Fibroblast of skin of left biceps (primary cell): Measurements from ENCODE around the gene ADCYAP1R1.
A peak's percentile ranks its signal among the peaks of the same experiment; 100 is the strongest.

ENCODE experiments used
- DNase-seq, 2 experiments: peaks; one replicate each; pipeline ENCODE4 v3.0.0-alpha.2; 2013; ENCODE audit warnings: low read depth in 2 of 2

ADCYAP1R1 gene

DNA sequence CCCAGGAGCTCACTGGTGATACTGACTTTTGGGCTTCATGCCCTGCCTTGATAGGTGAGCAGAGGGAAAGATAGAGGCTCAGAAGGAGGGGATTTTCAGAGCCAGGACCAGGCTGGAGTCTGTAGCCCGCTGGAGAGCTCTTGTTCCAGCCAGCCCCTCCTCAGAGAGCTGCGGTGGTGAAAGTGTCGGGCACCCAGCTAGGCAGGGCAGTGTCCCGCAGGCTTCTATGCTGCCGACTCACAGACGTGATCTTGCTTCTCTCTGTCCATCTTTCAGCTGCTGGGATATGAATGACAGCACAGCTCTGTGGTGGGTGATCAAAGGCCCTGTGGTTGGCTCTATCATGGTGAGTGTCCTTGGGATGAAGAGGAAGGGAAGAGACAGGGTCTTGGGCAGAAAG, 35.2 kb downstream of the ADCYAP1R1 start:
- no peak for DNase-seq

- DNase-seq = no peak
Measured at GRCh38 chr7:31091924-31092434, 39.9 kb downstream of the ADCYAP1R1 start.

DNA sequence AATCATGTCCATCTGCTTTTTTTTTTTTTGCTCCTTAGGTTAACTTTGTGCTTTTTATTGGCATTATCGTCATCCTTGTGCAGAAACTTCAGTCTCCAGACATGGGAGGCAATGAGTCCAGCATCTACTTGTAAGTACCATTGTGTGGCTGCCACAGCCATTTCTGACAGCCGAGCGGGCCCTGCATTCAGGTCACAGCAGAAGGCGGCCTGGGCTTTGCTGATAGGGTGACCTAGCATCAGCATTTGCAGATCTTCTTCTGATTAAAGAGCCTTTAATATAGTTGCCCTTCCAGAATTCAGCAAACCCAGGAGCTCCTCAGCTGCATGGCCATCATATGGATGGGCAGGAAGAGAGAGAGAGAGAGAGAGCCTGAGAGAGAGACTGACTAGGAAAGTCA, 40.5 kb downstream of the ADCYAP1R1 start:
- no peak for DNase-seq

- DNase-seq = no peak
Measured at GRCh38 chr7:31093282-31093681, 41.2 kb downstream of the ADCYAP1R1 start.

DNA sequence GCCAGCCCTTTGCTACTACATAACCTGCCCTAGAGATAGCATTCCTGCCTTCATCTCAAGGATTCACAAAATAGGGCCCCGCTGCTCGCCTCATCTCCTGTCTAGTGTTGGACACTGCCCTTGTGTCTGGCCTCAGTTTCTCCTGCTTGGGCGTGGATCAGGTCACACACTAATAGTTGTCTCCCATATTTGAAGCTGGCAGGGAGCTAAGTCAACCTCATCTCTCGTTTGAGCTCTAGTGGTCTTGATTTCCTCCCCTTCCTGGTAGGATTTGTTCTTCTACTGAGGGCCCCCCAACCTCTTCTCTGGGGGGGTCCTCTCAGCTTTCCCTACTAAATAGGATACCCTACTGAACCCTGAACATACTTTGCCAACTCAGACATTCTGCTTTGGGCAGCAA, 42.2 kb downstream of the ADCYAP1R1 start:
- DNase-seq = no peak

GRCh38 chr7:31095286-31096197, 43.4 kb downstream of the ADCYAP1R1 start:
- no peak for DNase-seq

- DNase-seq = no peak
Measured at GRCh38 chr7:31096198-31096876, 44.2 kb downstream of the ADCYAP1R1 start.

GRCh38 chr7:31096877-31097258, 44.8 kb downstream of the ADCYAP1R1 start:
- DNase-seq = no peak

GRCh38 chr7:31098642-31099360, 46.7 kb downstream of the ADCYAP1R1 start:
- DNase-seq = no peak

DNA sequence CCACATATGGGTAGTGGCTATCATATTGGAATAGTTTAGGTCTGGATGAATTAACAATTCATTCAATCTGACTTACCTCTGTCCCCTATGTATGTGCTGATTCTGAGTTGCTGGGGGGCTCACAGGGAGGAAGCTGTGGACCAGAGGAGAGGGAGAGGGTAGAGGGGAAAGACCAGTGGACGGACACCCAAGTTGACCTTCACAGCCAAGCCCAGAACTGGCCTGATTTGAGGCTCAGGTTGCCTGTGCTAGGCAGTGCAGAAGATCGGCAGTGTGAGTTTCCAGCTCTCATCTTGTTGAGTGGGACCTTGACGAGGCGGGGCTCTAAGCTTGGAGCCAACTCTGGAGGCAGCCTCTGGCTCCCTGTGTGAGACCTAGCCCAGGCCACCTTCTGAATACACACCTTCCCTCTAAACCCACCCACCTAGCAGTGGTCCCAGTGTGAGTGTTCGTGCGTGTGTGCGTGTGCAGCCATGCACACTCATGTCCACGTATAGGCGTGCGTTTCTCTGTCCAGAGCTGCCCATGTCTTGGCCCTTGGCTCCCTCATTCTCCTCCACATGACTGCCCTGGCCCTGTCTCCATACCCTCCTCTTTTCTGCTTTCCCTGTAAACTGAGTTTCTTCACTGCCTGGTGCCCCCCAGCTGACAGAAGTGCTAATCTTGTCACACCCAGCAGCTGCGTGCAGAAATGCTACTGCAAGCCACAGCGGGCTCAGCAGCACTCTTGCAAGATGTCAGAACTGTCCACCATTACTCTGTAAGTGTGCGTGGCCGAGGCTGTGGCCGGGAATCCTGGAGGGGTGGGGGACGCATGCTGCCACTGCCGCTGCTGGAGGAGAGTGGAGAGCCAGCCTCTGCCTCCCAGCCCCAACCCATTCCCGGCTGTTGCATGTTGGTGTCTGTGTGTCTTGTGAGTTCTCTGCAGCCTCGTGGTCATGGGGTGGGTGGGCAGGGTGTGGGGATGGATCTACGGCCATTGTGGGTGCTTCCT, 47.6 kb downstream of the ADCYAP1R1 start:
- no peak for DNase-seq

- peak in 1 of 2 experiments; percentile 10 for DNase-seq
Measured at GRCh38 chr7:31100445-31100844, 48.3 kb downstream of the ADCYAP1R1 start.

GRCh38 chr7:31100871-31101270, 48.8 kb downstream of the ADCYAP1R1 start:
- DNase-seq = no peak

- DNase-seq = no peak
Measured at GRCh38 chr7:31101544-31101943, 49.4 kb downstream of the ADCYAP1R1 start.

GRCh38 chr7:31102151-31102972, 50.3 kb downstream of the ADCYAP1R1 start:
- no peak for DNase-seq

DNA sequence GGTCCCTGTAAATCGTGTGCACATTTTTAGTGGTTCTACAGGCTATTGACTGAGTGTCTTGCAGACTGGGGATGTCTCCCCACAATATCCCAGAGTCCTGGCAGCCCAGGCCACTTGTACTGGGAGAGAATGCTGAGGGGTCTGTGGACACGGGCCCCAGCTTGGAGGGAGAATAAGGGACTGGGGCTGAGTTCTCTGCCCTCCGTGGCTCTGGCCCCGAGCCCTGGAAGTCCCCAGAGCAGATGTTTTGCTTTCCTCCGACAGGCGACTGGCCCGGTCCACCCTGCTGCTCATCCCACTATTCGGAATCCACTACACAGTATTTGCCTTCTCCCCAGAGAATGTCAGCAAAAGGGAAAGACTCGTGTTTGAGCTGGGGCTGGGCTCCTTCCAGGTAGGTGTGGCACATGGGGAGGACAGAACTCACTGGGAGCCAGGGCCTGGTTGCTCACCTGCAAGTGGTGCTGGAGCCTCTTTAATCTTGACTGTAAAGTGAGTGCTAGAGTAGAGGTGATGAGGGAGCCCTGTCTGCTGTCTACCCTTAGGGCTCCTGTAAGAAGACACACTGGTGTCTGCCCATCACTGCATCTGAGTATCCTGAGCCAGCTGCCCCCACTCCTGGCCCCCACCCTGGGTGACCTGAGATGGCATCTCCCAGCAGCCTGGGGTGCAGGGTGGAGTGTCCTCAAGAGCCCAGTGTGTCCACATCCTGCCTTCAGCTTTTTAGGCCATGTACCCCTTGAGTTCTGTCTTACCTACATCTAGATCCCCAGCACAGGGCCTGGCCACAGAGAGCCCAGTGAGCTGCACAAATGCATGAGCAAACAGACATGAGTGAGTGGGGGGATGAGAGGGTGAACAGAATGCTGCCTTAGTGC, 51.1 kb downstream of the ADCYAP1R1 start:
- no peak for DNase-seq

DNA sequence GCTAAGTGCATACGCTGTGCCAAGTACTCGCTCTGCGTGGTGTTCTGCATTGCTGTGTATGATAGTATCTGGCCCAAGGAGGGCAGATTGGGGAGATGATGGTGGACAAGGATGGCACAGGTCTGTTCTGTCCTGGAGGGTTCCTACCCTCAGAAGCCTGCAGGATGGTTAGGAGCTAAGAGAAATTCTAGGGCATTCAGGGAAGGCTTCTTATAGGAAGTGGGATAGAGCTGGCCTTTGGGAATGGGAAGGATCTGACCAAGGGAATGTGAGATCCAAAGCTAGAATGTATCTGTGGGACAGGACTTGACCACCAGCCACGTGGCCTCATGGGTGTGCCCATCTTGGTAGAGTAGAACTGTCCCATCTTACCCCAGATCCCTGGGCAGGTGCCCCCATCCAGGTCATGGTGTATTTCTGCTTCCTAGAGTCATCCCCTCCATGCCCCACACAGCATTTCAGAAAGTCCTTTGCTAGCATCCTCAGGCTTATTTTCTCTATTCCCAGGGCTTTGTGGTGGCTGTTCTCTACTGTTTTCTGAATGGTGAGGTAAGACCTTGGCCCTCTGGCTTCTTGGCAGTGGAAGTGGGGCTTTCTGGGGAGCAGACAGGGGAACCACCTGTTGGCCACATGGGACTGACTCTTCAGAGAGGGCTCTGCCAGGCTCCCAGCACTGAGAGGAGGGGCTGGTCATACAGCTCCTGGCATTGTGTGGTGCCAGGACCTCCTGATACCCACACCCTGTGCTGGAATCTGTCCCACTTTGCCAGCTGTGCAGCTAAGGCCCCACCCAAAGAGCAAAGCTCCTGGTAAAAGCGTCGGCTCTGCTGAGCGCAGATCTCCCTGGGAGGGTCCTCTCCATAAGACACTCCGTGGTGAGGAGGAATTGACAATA, 52.5 kb downstream of the ADCYAP1R1 start:
- no peak for DNase-seq

- no peak for DNase-seq
Measured at GRCh38 chr7:31105256-31105950, 53.3 kb downstream of the ADCYAP1R1 start.
